D721Med (cell line): ENCODE measurements around the gene EXOSC7.

Experiments used
- DNase-seq: peaks from one replicate; pipeline ENCODE4 v3.0.0; 2011; ENCODE audit warnings: low spot score; ENCODE audit not compliant: insufficient read length
- FAIRE-seq: peaks from 2 replicates; lab custom pipeline; 2011; peaks lifted over from hg19 to GRCh38; lab: Jason Lieb, UNC
- TF ChIP-seq, protein P1 (sequence below): IDR thresholded peaks from 2 replicates; pipeline ENCODE4 v1.5.1; 2012; ENCODE audit warnings: mild to moderate bottlenecking, control low read depth; ENCODE audit not compliant: insufficient read depth; ENCODE audit errors: missing control alignments

The EXOSC7 gene

DNA sequence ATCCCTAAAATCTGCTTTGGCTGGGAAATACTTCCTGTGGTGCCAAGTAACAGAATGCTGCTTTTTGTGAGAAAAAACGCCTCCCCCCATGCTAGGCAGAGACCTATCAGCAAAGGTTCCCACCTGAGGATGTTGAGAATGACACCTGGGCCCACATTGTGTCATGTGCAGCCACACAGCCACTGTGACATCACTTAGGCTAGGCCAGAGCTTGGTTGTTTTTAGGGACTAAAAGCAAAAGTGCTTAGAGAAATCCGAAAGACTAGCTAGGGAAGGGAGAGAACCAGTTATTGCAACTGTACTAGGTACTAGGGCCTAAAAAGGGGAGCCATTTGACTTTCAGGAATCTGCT is 6.2 kb upstream of the EXOSC7 start:
- TF ChIP-seq, protein P1, sequence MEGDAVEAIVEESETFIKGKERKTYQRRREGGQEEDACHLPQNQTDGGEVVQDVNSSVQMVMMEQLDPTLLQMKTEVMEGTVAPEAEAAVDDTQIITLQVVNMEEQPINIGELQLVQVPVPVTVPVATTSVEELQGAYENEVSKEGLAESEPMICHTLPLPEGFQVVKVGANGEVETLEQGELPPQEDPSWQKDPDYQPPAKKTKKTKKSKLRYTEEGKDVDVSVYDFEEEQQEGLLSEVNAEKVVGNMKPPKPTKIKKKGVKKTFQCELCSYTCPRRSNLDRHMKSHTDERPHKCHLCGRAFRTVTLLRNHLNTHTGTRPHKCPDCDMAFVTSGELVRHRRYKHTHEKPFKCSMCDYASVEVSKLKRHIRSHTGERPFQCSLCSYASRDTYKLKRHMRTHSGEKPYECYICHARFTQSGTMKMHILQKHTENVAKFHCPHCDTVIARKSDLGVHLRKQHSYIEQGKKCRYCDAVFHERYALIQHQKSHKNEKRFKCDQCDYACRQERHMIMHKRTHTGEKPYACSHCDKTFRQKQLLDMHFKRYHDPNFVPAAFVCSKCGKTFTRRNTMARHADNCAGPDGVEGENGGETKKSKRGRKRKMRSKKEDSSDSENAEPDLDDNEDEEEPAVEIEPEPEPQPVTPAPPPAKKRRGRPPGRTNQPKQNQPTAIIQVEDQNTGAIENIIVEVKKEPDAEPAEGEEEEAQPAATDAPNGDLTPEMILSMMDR, result no peak
- FAIRE-seq (no peak), DNase-seq (no peak)

DNA sequence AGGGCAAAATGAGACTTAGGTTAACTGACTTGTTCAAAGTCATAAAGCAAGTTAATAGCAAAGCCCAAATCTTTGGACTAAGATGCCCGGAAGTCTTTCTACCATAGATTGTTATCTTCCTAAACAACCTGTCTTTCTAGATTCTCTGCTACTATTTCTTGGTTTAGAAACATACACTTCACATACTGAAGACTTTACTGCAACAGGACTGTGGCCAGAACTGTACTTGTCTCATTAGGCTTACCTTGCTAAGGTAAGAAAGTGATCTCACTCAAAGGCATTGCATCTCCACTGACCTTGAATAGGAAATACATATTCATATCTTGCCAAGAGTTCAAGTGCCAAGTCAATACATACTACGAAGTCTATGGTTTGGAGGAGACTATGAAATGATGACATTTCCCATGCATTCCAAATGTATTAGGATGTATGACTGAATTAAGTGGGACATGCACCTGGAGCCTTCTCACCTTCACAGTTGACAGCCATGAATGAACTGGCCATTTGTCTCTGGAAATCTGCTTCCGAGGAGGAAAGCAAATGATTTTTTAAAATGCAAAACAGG is 5.0 kb upstream of the EXOSC7 start:
- TF ChIP-seq, protein P1, result no peak
- DNase-seq (no peak), FAIRE-seq (no peak)

DNA sequence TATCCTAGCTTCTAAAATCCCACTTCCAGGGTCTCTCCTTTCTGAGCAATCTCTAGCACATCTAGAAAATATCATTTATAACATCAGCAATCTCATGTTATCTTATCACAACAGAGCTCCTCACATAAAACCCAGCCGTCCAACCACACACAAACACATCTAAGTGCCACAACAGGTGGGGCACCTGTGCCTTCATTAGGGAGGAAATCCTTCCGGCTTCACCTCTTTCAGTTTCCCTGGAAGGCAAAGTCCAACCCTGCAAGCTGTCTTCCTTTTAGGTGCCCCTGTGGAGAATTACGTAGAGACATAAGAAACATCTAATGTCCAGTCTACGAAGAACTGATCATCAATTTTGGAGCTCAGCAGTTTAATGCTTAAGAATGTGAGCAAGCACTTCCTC is 1.6 kb upstream of the EXOSC7 start:
- FAIRE-seq, result no peak

DNA sequence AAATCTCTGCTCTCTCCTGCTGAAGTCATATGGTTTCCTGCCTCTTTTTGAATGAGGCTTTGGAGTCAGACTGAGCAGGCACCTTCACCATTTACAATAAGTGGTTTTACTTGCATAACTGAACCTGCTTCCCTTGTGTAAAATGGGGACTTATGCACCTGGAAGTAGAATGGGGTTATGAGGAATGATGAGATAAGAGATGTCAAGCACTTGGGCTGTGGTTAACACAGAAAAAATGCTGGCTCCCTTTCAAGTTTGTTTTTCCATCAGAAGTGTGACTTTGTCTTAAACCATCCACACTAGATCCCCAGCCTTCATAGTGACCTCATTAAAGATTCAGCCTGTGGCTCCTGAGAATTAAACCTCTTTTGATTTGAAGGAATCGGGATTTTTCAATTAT is 5.2 kb downstream of the EXOSC7 start:
- no peak for DNase-seq
- no peak for FAIRE-seq
- TF ChIP-seq, protein P1, result no peak

More for the DNA sequence above, 1.6 kb upstream of the EXOSC7 start:
- TF ChIP-seq, protein P1, result no peak
- DNase-seq, result no peak

DNA sequence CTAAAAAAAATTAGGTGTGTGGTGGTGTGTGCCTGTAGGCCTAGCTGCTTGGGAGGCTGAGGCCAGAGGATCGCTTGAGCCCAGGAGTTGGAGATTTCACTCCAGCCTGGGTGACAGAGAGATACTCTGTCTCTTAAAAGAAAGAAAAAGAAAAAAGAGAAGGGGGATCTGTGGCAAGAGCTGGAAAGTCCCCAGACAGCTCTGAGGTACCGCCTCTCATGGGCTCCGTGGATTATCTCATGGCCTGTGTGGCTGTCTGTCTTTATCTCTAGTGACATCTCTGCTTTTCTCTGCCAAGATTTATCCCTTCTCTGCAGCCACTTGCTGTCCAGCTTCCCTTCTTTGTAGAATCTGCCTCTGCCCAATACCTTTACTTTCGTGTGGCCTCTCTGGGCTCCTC is 5.7 kb downstream of the EXOSC7 start:
- TF ChIP-seq, protein P1, result no peak
- no peak for FAIRE-seq
- DNase-seq, result no peak

DNA sequence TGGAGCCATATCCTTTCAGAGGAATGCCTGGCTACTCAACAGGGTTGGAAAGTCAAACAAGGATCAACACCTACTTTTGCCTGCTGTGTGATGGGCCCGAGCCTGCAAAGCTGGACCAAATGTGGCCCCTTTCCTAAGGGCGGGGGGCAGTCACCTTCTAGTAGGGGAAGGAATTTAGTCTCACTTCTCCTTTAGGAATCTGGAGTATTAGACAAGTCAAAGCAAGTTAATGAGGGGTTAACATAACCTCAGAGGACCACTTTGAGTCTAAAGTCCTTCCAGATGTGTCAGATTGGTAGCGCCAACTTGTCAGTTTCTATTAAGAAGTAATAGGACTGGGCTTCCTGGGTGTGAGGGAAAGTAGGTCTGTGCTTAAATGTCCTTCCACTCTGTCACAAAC is 6.8 kb downstream of the EXOSC7 start:
- TF ChIP-seq, protein P1, result no peak
- FAIRE-seq (no peak), DNase-seq (no peak)

DNA sequence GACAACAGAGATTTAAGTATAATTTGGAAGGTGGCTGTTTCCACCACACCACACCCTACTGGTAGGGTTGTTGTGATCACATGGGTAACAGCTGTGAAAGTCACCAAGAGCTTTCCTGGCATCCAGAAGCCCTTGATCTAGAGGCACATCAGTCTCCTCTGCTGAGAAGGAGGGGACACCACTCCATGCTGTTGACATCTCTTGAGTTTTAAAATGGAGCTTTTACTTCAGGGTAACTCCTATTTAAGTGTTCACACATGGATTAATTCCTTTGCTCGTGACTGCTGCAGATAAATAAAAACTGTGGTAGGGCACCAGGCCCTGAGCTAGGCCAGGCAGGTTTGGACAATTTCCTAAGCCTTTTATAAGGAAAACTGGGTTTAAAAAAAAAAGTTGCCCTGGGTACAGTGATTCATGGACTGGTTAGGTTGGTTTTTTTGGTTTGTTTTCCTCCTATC is 7.5 kb downstream of the EXOSC7 start:
- TF ChIP-seq, protein P1, result no peak
- DNase-seq (no peak), FAIRE-seq (no peak)
